Keratinocyte (primary cell): Measurements from ENCODE around the gene TSHZ1. TPM values are rescaled to one million over a fixed set of nuclear protein-coding genes. Genes with fewer than 3 reads are reported as not detected.

Experiments used
- DNase-seq: peaks from one replicate; pipeline ENCODE4 v3.0.0-alpha.2; 2011; ENCODE audit warnings: low read depth, missing footprints, low spot score
- FAIRE-seq: peaks from 2 replicates; lab custom pipeline; 2011; peaks lifted over from hg19 to GRCh38; lab: Jason Lieb, UNC
- H2AFZ ChIP-seq: 2 replicates; pipeline ENCODE4 v1.6.0; 2012; ENCODE audit warnings: low read length, control low read depth, inconsistent platforms; ENCODE audit not compliant: control insufficient read depth
- H3K27ac ChIP-seq: 2 replicates; pipeline ENCODE4 v1.5.1; 2011; ENCODE audit warnings: low read length; ENCODE audit not compliant: control insufficient read depth, insufficient read depth
- H3K27me3 ChIP-seq: 3 replicates; pipeline ENCODE4 v1.6.0; 2011; ENCODE audit warnings: low read length; ENCODE audit not compliant: control insufficient read depth, insufficient read depth; ENCODE audit errors: extremely low read depth
- H3K36me3 ChIP-seq, 2 experiments: 2 replicates in 1 of 2; 3 replicates in 1 of 2; pipeline ENCODE4 v1.5.1; 2011; ENCODE audit warnings: low read length in 2 of 2, mild to moderate bottlenecking in 1 of 2; ENCODE audit not compliant: control insufficient read depth in 2 of 2, insufficient read depth in 2 of 2; ENCODE audit errors: extremely low read depth in 1 of 2
- H3K4me1 ChIP-seq: 3 replicates; pipeline ENCODE4 v1.5.1; 2011; ENCODE audit warnings: low read length; ENCODE audit not compliant: control insufficient read depth, insufficient read depth; ENCODE audit errors: extremely low read depth
- H3K4me2 ChIP-seq: 3 replicates; pipeline ENCODE4 v1.6.0; 2011; ENCODE audit warnings: low read depth, low read length; ENCODE audit not compliant: control insufficient read depth, insufficient read depth; ENCODE audit errors: extremely low read depth
- H3K4me3 ChIP-seq, 3 experiments: fragments of 200-600 bp in 1 of 3; sonication (generic) in 1 of 3; 2 replicates in 2 of 3; 3 replicates in 1 of 3; pipeline ENCODE4 v1.5.1; 2011 to 2016; ENCODE audit warnings: low read length in 3 of 3, mild to moderate bottlenecking in 3 of 3, control low read depth in 2 of 3, inconsistent platforms in 1 of 3, low read depth in 1 of 3, mixed read lengths in 1 of 3, mixed run types in 1 of 3, moderate library complexity in 1 of 3; ENCODE audit not compliant: control insufficient read depth in 2 of 3, insufficient read depth in 2 of 3; ENCODE audit errors: extremely low read depth in 1 of 3
- H3K79me2 ChIP-seq: 2 replicates; pipeline ENCODE4 v1.6.0; 2012; ENCODE audit warnings: low read length; ENCODE audit not compliant: control insufficient read depth, insufficient read depth
- H3K9ac ChIP-seq: 3 replicates; pipeline ENCODE4 v1.6.0; 2011; ENCODE audit warnings: low read length; ENCODE audit not compliant: control insufficient read depth, insufficient read depth; ENCODE audit errors: extremely low read depth
- H3K9me1 ChIP-seq: 3 replicates; pipeline ENCODE4 v1.6.0; 2011; ENCODE audit warnings: low read length; ENCODE audit not compliant: control insufficient read depth, insufficient read depth; ENCODE audit errors: extremely low read depth
- H3K9me3 ChIP-seq: 2 replicates; pipeline ENCODE4 v1.5.1; 2012; ENCODE audit warnings: low read depth, low read length; ENCODE audit not compliant: control insufficient read depth
- H4K20me1 ChIP-seq: 3 replicates; pipeline ENCODE4 v1.6.0; 2011; ENCODE audit warnings: low read length; ENCODE audit not compliant: control insufficient read depth, insufficient read depth; ENCODE audit errors: extremely low read depth
- EZH2 ChIP-seq: IDR thresholded peaks from one replicate; pipeline ENCODE4 v1.6.1; 2012; ENCODE audit warnings: inconsistent platforms, mild to moderate bottlenecking, low read length, moderate library complexity
- dilution Hi-C: fragments of 300-500 bp; cut with MboI; formaldehyde crosslinking; loops from one replicate; pipeline ENCODE4 v1.7.0; 2020; ENCODE audit warnings: low sequenced_read_pairs; ENCODE audit not compliant: extremely low pct_ligation_motif_present
- polyA plus RNA-seq, 5 experiments: library from polyadenylated mRNA; depleted of rRNA in 3 of 5; stranded (reverse) in 3 of 5; stranded (forward) in 1 of 5; unstranded in 1 of 5; fragments of >200 nt; gene quantifications; 1 replicate in 1 of 5; 2 replicates in 3 of 5; 3 replicates in 1 of 5; pipeline versions ENCODE4 v1.2.1 to v1.2.3, GENCODE V29; 2011 to 2012; ENCODE audit warnings: missing spikeins in 2 of 5, low read depth in 1 of 5, low replicate concordance in 1 of 5
- TF ChIP-seq, protein P1 (sequence below), 3 experiments: IDR thresholded peaks in 1 of 3; conservative IDR thresholded peaks in 1 of 3; optimal IDR thresholded peaks in 1 of 3; 2 replicates in 2 of 3; 3 replicates in 1 of 3; pipeline versions ENCODE3 to v1.5.1; 2011; ENCODE audit warnings: low read length in 3 of 3, mild to moderate bottlenecking in 3 of 3, moderate library complexity in 2 of 3, control low read depth in 1 of 3, inconsistent platforms in 1 of 3; ENCODE audit not compliant: insufficient read depth in 2 of 3; ENCODE audit errors: extremely low read depth in 1 of 3

TSHZ1 gene
- polyA plus RNA-seq, 1 donor (not counting 4 experiments of a cell fraction or from before 2014, with no cell fraction given), result 2.2 TPM

DNA sequence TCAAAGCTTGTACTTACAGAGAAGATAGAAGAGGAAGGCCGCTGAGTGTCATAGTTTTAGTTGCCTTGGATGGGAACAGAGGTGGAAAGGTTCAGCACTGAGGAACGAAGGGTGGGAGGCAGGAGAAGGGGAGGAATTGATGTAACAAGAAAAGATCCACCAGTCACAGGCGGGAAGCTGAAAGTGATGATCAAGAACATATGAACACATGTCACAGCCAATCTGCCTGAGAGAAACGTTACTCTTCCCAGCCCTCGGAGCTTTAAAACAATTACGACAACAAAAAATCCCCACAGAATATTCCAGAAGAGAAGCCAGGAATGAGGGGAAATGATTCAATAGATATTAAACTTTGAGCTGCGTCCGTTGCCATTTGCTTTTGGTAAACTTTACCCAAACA lies 87.1 kb downstream of the TSHZ1 start:
- Histone ChIP-seq H3K9ac (no peak overlapping the region), H3K9me1 (no peaks in the 10 kb centered on the region), H3K9me3 (no peaks in the 10 kb centered on the region), H4K20me1 (no peaks in the 10 kb centered on the region), H3K36me3 (no peaks in the 10 kb centered on the region), H3K4me3 (no peak overlapping the region), H3K79me2 (no peaks in the 10 kb centered on the region), H3K27me3 (no peaks in the 10 kb centered on the region), H2AFZ (no peak overlapping the region), H3K4me2 (no peak overlapping the region), H3K4me1 (no peaks in the 10 kb centered on the region), H3K27ac (no peak overlapping the region)
- dilution Hi-C loops, result no loop called here
- DNase-seq (no peak), FAIRE-seq (no peak)
- TF ChIP-seq, protein P1, sequence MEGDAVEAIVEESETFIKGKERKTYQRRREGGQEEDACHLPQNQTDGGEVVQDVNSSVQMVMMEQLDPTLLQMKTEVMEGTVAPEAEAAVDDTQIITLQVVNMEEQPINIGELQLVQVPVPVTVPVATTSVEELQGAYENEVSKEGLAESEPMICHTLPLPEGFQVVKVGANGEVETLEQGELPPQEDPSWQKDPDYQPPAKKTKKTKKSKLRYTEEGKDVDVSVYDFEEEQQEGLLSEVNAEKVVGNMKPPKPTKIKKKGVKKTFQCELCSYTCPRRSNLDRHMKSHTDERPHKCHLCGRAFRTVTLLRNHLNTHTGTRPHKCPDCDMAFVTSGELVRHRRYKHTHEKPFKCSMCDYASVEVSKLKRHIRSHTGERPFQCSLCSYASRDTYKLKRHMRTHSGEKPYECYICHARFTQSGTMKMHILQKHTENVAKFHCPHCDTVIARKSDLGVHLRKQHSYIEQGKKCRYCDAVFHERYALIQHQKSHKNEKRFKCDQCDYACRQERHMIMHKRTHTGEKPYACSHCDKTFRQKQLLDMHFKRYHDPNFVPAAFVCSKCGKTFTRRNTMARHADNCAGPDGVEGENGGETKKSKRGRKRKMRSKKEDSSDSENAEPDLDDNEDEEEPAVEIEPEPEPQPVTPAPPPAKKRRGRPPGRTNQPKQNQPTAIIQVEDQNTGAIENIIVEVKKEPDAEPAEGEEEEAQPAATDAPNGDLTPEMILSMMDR (optimal IDR thresholded peaks at IDR 0.05 in 1 of 3, IDR thresholded peaks at IDR 0.05 in 1 of 3, conservative IDR thresholded peaks at IDR 0.05 in 1 of 3; ENCODE audit: extremely low read depth in 1 of 3, insufficient read depth in 2 of 3, low read length in 3 of 3), result no peak
- no peak for TF ChIP-seq EZH2

GRCh38 chr18:75304678-75305557 lies 94.3 kb downstream of the TSHZ1 start:
- H3K9me3 ChIP-seq, result no peaks in the 10 kb centered on the region
- DNase-seq (no peak), FAIRE-seq (no peak)
- no peaks in the 10 kb centered on the region for H3K4me1 ChIP-seq
- H3K9ac ChIP-seq, result no peak overlapping the region
- TF ChIP-seq, protein P1 (optimal IDR thresholded peaks at IDR 0.05 in 1 of 3, IDR thresholded peaks at IDR 0.05 in 1 of 3, conservative IDR thresholded peaks at IDR 0.05 in 1 of 3; ENCODE audit: extremely low read depth in 1 of 3, insufficient read depth in 2 of 3, low read length in 3 of 3), result no peak
- TF ChIP-seq EZH2, result no peak
- H4K20me1 ChIP-seq, result no peaks in the 10 kb centered on the region
- no peak overlapping the region for H2AFZ ChIP-seq
- no peak overlapping the region for H3K4me2 ChIP-seq
- no peak overlapping the region for H3K27ac ChIP-seq
- dilution Hi-C loops, result no loop called here
- H3K27me3 ChIP-seq, result no peaks in the 10 kb centered on the region
- no peaks in the 10 kb centered on the region for H3K9me1 ChIP-seq
- no peak overlapping the region for H3K4me3 ChIP-seq
- H3K79me2 ChIP-seq, result no peaks in the 10 kb centered on the region
- H3K36me3 ChIP-seq, result no peaks in the 10 kb centered on the region
